ENCODE data around the gene ZNHIT2.

ZNHIT2 gene

DNA sequence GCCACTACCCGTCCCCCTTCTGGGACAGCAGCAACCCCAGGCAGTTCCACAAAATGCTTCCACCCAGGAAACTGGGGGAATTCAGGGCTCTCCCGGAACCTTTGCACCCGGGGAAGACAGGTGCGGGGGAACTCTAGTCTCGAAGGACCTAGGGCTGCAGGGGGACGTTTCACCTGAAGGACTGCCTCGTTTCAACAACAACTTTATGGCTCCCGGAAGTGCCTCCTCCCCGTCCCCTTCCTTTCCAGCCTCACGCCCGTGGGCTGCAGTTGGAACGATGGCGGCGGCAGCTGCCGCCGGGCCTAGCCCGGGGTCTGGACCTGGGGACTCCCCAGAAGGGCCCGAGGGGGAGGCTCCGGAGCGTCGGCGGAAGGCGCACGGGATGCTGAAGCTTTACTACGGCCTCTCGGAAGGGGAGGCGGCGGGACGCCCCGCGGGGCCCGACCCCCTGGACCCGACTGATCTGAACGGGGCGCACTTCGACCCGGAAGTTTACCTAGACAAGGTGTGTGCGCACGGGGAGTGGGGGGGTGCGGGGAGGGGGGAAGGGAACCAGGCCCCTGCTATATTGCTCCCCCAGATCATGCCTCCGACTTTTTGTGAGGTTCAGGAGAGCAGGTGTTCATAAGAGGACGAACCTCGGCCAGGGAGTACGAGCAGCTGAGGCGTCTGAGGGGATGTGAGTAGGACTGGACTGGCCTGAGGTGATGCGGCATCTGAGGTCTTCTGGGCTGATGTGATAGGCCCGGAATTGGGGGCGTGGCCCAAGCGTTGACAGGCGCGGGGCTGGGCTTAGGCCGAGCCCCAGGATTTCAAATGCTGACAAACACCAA, 21.3 kb downstream of the ZNHIT2 start, which contains the start of gene VPS51:
TSS of gene VPS51 (plus strand) at position 241 of the 833 bp plus-strand sequence. CDS start at position 278, 37 bp downstream.
- TF ChIP-seq, protein P1, sequence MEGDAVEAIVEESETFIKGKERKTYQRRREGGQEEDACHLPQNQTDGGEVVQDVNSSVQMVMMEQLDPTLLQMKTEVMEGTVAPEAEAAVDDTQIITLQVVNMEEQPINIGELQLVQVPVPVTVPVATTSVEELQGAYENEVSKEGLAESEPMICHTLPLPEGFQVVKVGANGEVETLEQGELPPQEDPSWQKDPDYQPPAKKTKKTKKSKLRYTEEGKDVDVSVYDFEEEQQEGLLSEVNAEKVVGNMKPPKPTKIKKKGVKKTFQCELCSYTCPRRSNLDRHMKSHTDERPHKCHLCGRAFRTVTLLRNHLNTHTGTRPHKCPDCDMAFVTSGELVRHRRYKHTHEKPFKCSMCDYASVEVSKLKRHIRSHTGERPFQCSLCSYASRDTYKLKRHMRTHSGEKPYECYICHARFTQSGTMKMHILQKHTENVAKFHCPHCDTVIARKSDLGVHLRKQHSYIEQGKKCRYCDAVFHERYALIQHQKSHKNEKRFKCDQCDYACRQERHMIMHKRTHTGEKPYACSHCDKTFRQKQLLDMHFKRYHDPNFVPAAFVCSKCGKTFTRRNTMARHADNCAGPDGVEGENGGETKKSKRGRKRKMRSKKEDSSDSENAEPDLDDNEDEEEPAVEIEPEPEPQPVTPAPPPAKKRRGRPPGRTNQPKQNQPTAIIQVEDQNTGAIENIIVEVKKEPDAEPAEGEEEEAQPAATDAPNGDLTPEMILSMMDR (IDR thresholded peaks at IDR 0.05; ENCODE audit: low read depth, low read length): no peak
- peak within 1 kb of the TSS; percentile 78 for H3K4me3 ChIP-seq (ENCODE audit: low read depth, low read length)

DNA sequence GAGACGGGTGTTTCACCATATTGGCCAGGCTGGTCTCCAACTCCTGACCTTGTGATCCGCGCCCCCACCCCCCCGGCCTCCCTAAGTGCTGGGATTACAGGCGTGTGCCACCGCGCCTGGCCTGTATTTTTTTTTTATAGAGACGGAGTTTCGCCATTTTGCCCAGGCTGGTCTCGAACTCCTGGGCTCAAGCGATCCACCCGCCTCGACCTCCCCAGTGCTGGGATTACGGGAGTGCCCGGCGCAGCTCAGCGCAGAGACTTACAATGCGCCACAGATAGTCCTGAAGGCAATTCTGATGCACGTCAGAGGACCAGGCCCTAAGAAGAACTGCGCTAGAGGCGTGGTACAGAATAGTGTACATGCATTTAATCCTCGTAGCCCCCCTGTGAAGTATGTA, 22.1 kb downstream of the ZNHIT2 start:
- TF ChIP-seq, protein P1 (IDR thresholded peaks at IDR 0.05; ENCODE audit: low read depth, low read length): no peak
- H3K4me3 ChIP-seq (ENCODE audit: low read depth, low read length): peak overlapping the region; percentile 78

DNA sequence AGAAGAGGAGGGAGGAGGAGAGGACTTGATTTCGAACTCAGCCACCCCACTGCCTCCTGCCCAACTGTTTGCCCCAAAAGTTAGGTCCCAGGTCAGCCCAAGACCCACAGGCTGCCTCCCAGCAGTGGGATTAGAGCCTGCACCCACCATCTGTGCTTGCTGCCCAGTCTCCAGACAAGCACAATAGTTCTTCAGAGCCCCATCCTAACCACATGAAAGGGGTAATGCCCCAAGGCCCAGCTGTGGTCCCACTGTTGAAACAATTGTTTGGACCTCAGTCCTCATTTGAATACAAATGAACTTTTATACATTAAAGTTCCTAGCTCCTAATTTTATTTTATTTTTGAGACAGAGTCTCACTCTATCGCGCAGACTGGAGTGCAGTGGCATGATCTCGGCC, 26.9 kb downstream of the ZNHIT2 start:
- TF ChIP-seq, protein P1 (IDR thresholded peaks at IDR 0.05; ENCODE audit: low read depth, low read length): no peak
- no peak overlapping the region for H3K4me3 ChIP-seq (ENCODE audit: low read depth, low read length)

DNA sequence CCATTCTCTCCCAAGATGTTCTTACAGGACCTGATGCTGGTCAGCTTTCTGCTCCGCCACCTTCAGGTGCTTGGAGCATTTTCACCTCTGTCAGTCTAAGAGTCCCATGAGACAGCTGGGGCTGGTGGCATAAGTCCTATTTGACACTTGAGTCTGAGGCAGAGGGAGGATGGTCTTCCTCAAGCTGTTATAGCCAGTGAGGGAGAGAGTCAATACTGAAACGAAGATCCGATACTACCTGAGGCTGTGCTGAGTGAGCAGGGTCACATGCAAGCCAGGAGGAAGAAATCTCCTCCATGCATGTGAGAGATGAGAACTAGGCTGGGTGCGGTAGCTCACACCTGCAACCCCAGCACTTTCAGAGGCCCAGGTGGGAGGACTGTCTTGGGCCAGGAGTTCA, 27.9 kb downstream of the ZNHIT2 start:
- TF ChIP-seq, protein P1 (IDR thresholded peaks at IDR 0.05; ENCODE audit: low read depth, low read length): no peak
- H3K4me3 ChIP-seq (ENCODE audit: low read depth, low read length): no peak overlapping the region

DNA sequence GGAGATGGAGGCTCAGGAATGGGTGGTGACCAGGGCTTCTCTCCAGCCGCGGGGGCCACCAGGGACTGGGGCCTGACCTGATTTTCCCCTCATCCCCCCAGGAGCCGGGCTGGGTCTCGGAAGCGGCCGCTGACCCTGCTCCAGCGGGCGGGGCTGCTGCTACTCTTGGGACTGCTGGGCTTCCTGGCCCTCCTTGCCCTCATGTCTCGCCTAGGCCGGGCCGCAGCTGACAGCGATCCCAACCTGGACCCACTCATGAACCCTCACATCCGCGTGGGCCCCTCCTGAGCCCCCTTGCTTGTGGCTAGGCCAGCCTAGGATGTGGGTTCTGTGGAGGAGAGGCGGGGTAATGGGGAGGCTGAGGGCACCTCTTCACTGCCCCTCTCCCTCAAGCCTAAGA, 29.7 kb downstream of the ZNHIT2 start:
- H3K4me3 ChIP-seq (ENCODE audit: low read depth, low read length): no peak overlapping the region
- TF ChIP-seq, protein P1 (IDR thresholded peaks at IDR 0.05; ENCODE audit: low read depth, low read length): no peak

DNA sequence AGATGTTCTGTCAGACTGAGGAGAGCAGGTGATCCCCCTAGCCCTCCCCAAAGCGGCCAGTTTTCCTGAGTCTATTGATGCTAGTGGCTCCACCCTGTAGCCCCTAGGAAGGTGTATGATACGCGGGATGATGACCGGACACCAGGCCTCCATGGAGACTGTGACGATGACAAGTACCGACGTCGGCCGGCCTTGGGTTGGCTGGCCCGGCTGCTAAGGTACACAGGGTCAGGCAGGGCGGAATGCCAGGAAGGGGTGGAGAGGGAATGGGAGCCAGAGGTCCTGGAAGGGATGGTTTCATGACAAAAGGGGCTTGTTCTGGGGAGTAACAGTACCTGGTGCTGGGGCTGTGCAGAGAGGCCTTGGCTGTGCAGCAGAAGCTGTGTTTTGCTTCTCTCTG, 30.3 kb downstream of the ZNHIT2 start:
- H3K4me3 ChIP-seq (ENCODE audit: low read depth, low read length): no peak overlapping the region
- TF ChIP-seq, protein P1 (IDR thresholded peaks at IDR 0.05; ENCODE audit: low read depth, low read length): no peak

DNA sequence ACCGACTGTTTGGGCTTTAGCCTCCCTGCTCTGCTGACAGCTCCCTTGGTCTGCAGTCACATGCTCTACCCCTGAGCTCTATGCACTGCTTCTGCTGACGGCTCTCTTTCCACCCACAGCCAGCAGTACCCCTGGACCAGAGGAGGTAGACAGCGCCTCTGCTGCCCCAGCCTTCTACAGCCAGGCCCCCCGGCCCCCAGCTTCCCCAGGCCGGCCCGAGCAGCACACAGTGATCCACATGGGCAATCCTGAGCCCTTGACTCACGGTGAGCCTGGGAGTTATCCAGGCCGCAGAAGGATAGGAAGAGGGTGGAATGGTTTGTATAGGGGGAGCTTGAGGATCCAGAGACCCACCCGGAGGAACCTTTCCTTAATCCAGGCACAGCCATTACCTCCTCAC, 30.7 kb downstream of the ZNHIT2 start:
- TF ChIP-seq, protein P1 (IDR thresholded peaks at IDR 0.05; ENCODE audit: low read depth, low read length): no peak
- no peak overlapping the region for H3K4me3 ChIP-seq (ENCODE audit: low read depth, low read length)

Data from WI38 (cell line).